ENCODE results near the gene RSBN1L.

RSBN1L gene

GRCh38 chr7:77747178-77747577 is 50.9 kb downstream of the RSBN1L start:
- ATAC-seq (ENCODE audit: low read depth): no peak
- Histone ChIP-seq H3K4me3 (ENCODE audit: severe bottlenecking) (no peak overlapping the region), H3K27me3 (ENCODE audit: insufficient read depth, poor library complexity, severe bottlenecking) (no peaks in the 10 kb centered on the region), H3K4me1 (ENCODE audit: insufficient read depth, poor library complexity, severe bottlenecking) (no peaks in the 10 kb centered on the region), H3K27ac (ENCODE audit: poor library complexity, severe bottlenecking) (no peak overlapping the region), H3K36me3 (ENCODE audit: low read depth) (peaks cover 17% of the 10 kb centered on the region), H3K9me3 (ENCODE audit: severe bottlenecking) (no peaks in the 10 kb centered on the region)
- no peak for DNase-seq (ENCODE audit: low spot score)
- no peak for TF ChIP-seq CTCF (IDR thresholded peaks at IDR 0.05; ENCODE audit: poor library complexity, severe bottlenecking)

GRCh38 chr7:77747718-77748117 is 51.5 kb downstream of the RSBN1L start:
- H3K9me3 ChIP-seq (ENCODE audit: severe bottlenecking): no peaks in the 10 kb centered on the region
- TF ChIP-seq CTCF (IDR thresholded peaks at IDR 0.05; ENCODE audit: poor library complexity, severe bottlenecking): no peak
- H3K36me3 ChIP-seq (ENCODE audit: low read depth): peaks cover 17% of the 10 kb centered on the region
- H3K27me3 ChIP-seq (ENCODE audit: insufficient read depth, poor library complexity, severe bottlenecking): no peaks in the 10 kb centered on the region
- DNase-seq (ENCODE audit: low spot score) (no peak), ATAC-seq (ENCODE audit: low read depth) (no peak)
- no peaks in the 10 kb centered on the region for H3K4me1 ChIP-seq (ENCODE audit: insufficient read depth, poor library complexity, severe bottlenecking)
- no peak overlapping the region for H3K4me3 ChIP-seq (ENCODE audit: severe bottlenecking)
- H3K27ac ChIP-seq (ENCODE audit: poor library complexity, severe bottlenecking): no peak overlapping the region

GRCh38 chr7:77752016-77752415 is 55.8 kb downstream of the RSBN1L start:
- peaks cover 13% of the 10 kb centered on the region for H3K36me3 ChIP-seq (ENCODE audit: low read depth)
- ATAC-seq (ENCODE audit: low read depth) (no peak), DNase-seq (ENCODE audit: low spot score) (no peak)
- H3K4me3 ChIP-seq (ENCODE audit: severe bottlenecking): no peak overlapping the region
- no peak for TF ChIP-seq CTCF (IDR thresholded peaks at IDR 0.05; ENCODE audit: poor library complexity, severe bottlenecking)
- no peaks in the 10 kb centered on the region for H3K27me3 ChIP-seq (ENCODE audit: insufficient read depth, poor library complexity, severe bottlenecking)
- H3K27ac ChIP-seq (ENCODE audit: poor library complexity, severe bottlenecking): no peak overlapping the region
- H3K9me3 ChIP-seq (ENCODE audit: severe bottlenecking): no peaks in the 10 kb centered on the region
- no peaks in the 10 kb centered on the region for H3K4me1 ChIP-seq (ENCODE audit: insufficient read depth, poor library complexity, severe bottlenecking)

GRCh38 chr7:77753173-77753572 is 56.9 kb downstream of the RSBN1L start:
- TF ChIP-seq CTCF (IDR thresholded peaks at IDR 0.05; ENCODE audit: poor library complexity, severe bottlenecking): no peak
- Histone ChIP-seq H3K9me3 (ENCODE audit: severe bottlenecking) (no peaks in the 10 kb centered on the region), H3K4me1 (ENCODE audit: insufficient read depth, poor library complexity, severe bottlenecking) (no peaks in the 10 kb centered on the region), H3K27me3 (ENCODE audit: insufficient read depth, poor library complexity, severe bottlenecking) (no peaks in the 10 kb centered on the region), H3K27ac (ENCODE audit: poor library complexity, severe bottlenecking) (no peak overlapping the region), H3K36me3 (ENCODE audit: low read depth) (peaks cover 13% of the 10 kb centered on the region), H3K4me3 (ENCODE audit: severe bottlenecking) (no peak overlapping the region)
- ATAC-seq (ENCODE audit: low read depth) (no peak), DNase-seq (ENCODE audit: low spot score) (no peak)

GRCh38 chr7:77757589-77757988 is 61.3 kb downstream of the RSBN1L start:
- Histone ChIP-seq H3K36me3 (ENCODE audit: low read depth) (no peaks in the 10 kb centered on the region; the same call in 1 of the 2 replicates), H3K9me3 (ENCODE audit: severe bottlenecking) (peaks cover 2% of the 10 kb centered on the region), H3K4me3 (ENCODE audit: severe bottlenecking) (no peak overlapping the region), H3K27ac (ENCODE audit: poor library complexity, severe bottlenecking) (no peak overlapping the region), H3K27me3 (ENCODE audit: insufficient read depth, poor library complexity, severe bottlenecking) (no peaks in the 10 kb centered on the region), H3K4me1 (ENCODE audit: insufficient read depth, poor library complexity, severe bottlenecking) (peaks cover 6% of the 10 kb centered on the region)
- ATAC-seq (ENCODE audit: low read depth) (no peak), DNase-seq (ENCODE audit: low spot score) (no peak)
- TF ChIP-seq CTCF (IDR thresholded peaks at IDR 0.05; ENCODE audit: poor library complexity, severe bottlenecking): no peak

All from RWPE2 (cell line).